Right lobe of liver (tissue), 6 donors: ENCODE data around the gene MTA1. TPM values are rescaled to one million over a fixed set of nuclear protein-coding genes. Genes with fewer than 3 reads are reported as not detected.
A peak's percentile ranks its signal among the peaks of the same experiment; 100 is the strongest.

ENCODE experiments used
- ATAC-seq, 4 donors: fragments of 200-7000 bp; cut with Tn5 transposase; one replicate each; pipeline ENCODE4 v1.9.1; 2020; ENCODE audit warnings: mild to moderate bottlenecking in 4 of 4, moderate library complexity in 4 of 4
- DNase-seq, 3 donors: peaks; one replicate each; pipeline ENCODE4 v3.0.0-alpha.2; 2020
- H3K27ac ChIP-seq, 3 donors: fragments of 200-600 bp; one replicate each; pipeline ENCODE4 v1.8.0; 2022
- H3K27me3 ChIP-seq, 2 donors: fragments of 200-600 bp; one replicate each; pipeline ENCODE4 v1.8.0; 2022
- H3K36me3 ChIP-seq, 4 donors: fragments of 200-600 bp; sonication (generic) in 1 of 4; one replicate each; pipeline versions ENCODE4 v1.5.1 to v1.8.0; 2017 to 2022; ENCODE audit warnings: control low read depth in 1 of 4
- H3K4me1 ChIP-seq, 4 donors: fragments of 200-600 bp; sonication (generic) in 1 of 4; one replicate each; pipeline versions ENCODE4 v1.5.1 to v1.8.0; 2017 to 2022; ENCODE audit warnings: control low read depth in 1 of 4
- H3K4me3 ChIP-seq, 3 donors: fragments of 200-600 bp; one replicate each; pipeline ENCODE4 v1.8.0; 2022
- H3K9me3 ChIP-seq, 4 donors: fragments of 200-600 bp; sonication (generic) in 1 of 4; one replicate each; pipeline versions ENCODE4 v1.5.1 to v1.8.0; 2017 to 2022; ENCODE audit warnings: control low read depth in 1 of 4
- POLR2A ChIP-seq: fragments of 450-650 bp; IDR thresholded peaks from one replicate; pipeline ENCODE4 v1.6.1; 2017; ENCODE audit warnings: antibody characterized with exemption, mild to moderate bottlenecking
- WGBS: methylation state at CpG from one replicate; pipeline ENCODE4 v1.1.6; 2018; ENCODE audit warnings: low coverage, low lambda C conversion rate; ENCODE audit not compliant: insufficient coverage; ENCODE audit errors: missing lambda C conversion rate; 5-methylcytosine and 5-hydroxymethylcytosine counted together
- intact Hi-C, 2 donors: fragments of 100-400 bp; cut with DNase I; formaldehyde crosslinking; loops; one replicate each; pipeline versions ENCODE4 v1.11.2 to v1.14.1; 2022
- total RNA-seq, 6 experiments: library from RNA; depleted of rRNA in 2 of 6; stranded (reverse); fragments of >200 nt in 2 of 6; fragmentation: NEBNext Ultra II Directional in 3 of 6; extraction: Animal tissue kit (Norgen Biotek cat#: 25700) in 3 of 6; gene quantifications; one replicate each; pipeline versions ENCODE4 v1.1.0 to v1.2.4, GENCODE V29; 2016 to 2023
- TF ChIP-seq, protein P1 (sequence below), 4 donors: fragments of 200-600 bp in 3 of 4; fragments of 450-650 bp in 1 of 4; IDR thresholded peaks; one replicate each; pipeline versions ENCODE4 v1.5.1 to v1.8.0; 2016 to 2022; ENCODE audit warnings: antibody characterized with exemption in 4 of 4, mild to moderate bottlenecking in 2 of 4
- donor health status: DM: no; HTN: yes; CAD: no.
- donor health status: DM: no; HTN: no; CAD: no.
- donor health status: DM: no; HTN: no; CAD: no.
- donor health status: DM: no; HTN: yes; CAD: no.
- donor health status: DM: no; HTN: yes; CAD: no.

Gene MTA1
- total RNA-seq, 6 experiments from 2014 or later = 18.6 to 45.1 (median 29.2) TPM

DNA sequence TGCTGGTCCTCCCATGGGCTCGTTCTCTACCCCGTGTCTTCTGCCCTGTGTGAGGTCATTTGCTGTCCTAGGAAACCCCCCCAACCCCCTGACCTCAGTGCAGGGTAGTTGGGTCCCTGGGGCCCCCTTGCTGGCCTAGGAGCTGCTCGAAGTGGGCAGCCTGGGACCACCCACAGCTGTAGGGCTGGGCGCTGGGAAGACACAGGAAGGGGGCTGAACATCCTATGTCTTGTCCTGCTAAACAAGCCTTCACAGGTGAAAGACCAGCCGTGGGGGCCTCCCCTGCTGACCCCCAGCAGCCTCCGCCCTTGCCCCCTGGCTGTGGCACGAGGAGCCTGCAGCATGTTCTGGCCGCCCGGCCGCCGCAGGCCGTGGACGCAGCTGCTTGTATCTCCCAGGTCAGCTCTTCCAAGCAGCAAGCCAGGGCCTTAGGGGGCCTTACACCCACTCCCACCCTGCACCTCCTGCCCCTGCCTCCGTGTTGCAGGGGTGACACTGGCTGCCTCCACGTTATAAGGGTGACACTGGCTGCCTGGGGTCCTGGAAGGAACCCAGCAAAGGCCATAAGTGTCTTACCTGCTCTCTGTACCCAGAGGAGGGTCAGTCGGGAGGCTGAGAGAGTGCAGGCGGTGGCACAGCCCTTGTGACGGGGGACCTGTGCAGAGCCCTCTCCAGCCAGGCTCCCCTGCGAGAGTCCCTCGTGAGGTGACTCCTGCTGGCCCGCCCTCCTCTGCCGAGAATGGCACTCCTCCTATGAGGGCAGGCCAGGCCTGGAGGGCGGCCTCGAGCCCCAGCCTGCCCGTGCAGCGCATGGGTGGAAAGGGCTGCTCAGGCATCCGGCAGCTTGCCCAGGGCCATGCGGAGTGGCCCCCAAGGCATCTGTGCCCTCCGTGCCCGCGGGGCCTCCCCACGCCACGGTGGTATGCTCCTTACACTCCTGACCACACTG lies 32.8 kb upstream of the MTA1 start:
- no peak overlapping the region for H3K27ac ChIP-seq
- no peaks in the 10 kb centered on the region for H3K4me1 ChIP-seq
- no peaks in the 10 kb centered on the region for H3K9me3 ChIP-seq
- H3K36me3 ChIP-seq = no peaks in the 10 kb centered on the region
- intact Hi-C loops = no loop called here
- no peak overlapping the region for H3K4me3 ChIP-seq
- H3K27me3 ChIP-seq = no peaks in the 10 kb centered on the region
- DNase-seq (peak in 2 of 3 donors; percentile 18 to 49), ATAC-seq (no peak)
- TF ChIP-seq, protein P1, sequence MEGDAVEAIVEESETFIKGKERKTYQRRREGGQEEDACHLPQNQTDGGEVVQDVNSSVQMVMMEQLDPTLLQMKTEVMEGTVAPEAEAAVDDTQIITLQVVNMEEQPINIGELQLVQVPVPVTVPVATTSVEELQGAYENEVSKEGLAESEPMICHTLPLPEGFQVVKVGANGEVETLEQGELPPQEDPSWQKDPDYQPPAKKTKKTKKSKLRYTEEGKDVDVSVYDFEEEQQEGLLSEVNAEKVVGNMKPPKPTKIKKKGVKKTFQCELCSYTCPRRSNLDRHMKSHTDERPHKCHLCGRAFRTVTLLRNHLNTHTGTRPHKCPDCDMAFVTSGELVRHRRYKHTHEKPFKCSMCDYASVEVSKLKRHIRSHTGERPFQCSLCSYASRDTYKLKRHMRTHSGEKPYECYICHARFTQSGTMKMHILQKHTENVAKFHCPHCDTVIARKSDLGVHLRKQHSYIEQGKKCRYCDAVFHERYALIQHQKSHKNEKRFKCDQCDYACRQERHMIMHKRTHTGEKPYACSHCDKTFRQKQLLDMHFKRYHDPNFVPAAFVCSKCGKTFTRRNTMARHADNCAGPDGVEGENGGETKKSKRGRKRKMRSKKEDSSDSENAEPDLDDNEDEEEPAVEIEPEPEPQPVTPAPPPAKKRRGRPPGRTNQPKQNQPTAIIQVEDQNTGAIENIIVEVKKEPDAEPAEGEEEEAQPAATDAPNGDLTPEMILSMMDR (IDR thresholded peaks at IDR 0.05) = no peak
- no peak for TF ChIP-seq POLR2A
- 89% methylated on average over 7 of the region's 33 CpGs for WGBS

DNA sequence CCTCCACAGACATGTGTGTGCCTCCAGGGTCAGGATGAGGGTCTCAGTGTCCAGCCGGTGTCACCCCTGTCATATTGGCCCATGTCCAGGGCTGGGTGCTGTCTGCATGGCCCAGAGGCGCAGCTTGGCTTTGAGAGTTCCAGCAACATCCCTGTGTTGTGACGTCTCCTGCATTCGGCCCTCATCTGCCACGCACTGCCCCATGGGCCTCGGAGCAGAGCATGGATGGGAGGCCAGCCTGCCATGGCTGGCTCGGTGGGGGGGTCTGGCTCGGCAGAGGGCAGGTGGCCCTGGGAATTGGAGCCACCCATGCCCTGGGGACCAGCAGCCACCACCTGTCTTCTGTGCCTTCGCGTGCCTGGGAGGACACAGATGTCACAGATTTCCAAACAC lies 32.1 kb upstream of the MTA1 start:
- WGBS = no CpG with 5 or more reads among the region's 10 CpGs
- no peaks in the 10 kb centered on the region for H3K9me3 ChIP-seq
- intact Hi-C loops = no loop called here
- DNase-seq (peak in 2 of 3 donors; percentile 19 to 38), ATAC-seq (no peak)
- H3K4me1 ChIP-seq = no peaks in the 10 kb centered on the region
- H3K27me3 ChIP-seq = no peaks in the 10 kb centered on the region
- TF ChIP-seq POLR2A = no peak
- TF ChIP-seq, protein P1 (IDR thresholded peaks at IDR 0.05) = no peak
- no peaks in the 10 kb centered on the region for H3K36me3 ChIP-seq
- no peak overlapping the region for H3K4me3 ChIP-seq
- no peak overlapping the region for H3K27ac ChIP-seq

DNA sequence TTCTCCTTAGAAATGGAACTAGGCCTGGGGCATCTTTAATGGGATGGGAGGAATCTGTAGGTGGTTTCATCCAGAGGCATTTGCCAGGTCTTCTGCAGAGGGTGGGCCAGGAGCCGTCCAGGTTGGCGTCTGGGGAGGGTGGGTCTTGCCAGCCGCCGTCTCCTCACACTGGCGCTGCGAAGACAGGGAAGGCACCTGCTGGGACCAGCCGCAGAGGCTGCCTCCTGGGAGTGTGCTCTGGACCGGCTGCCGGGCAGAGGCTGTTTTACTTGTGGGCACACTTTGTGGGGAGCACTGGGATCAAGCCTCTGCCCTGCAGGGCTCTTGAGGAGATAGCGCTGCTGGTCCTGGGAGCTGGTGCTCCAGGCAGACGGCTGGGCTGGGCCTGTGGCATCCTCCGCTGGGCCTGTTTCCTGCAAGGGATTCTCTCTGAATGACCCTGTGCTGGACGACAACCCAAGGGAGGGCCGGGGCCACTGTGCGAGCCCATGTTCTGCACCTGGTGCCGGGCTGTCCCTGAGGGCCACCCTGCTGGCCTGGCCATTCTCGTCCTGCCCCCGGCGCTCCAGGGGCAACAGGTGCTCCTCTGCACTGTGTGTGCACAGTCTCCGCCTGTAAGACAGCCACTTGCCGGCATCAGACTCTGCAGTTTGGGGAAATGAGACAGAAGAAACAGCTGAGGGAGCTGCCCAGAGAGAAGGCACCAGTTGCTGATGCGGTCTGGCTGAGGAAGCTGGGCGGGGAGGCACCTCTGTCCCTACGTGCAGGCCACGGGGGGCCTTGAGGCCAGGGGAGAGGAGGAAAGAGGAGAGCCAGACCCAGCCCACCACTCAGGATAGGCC lies 31.3 kb upstream of the MTA1 start:
- Histone ChIP-seq H3K36me3 (no peaks in the 10 kb centered on the region), H3K27ac (no peak overlapping the region), H3K4me3 (no peak overlapping the region), H3K9me3 (no peaks in the 10 kb centered on the region), H3K27me3 (no peaks in the 10 kb centered on the region), H3K4me1 (no peaks in the 10 kb centered on the region)
- ATAC-seq = peak; percentile 7 to 40 (median 18)
- TF ChIP-seq POLR2A = no peak
- TF ChIP-seq, protein P1 (IDR thresholded peaks at IDR 0.05) = no peak
- DNase-seq = peak in 2 of 3 donors; percentile 30 to 53
- intact Hi-C loops = no loop called here
- 67% methylated on average over 4 of the region's 25 CpGs for WGBS

DNA sequence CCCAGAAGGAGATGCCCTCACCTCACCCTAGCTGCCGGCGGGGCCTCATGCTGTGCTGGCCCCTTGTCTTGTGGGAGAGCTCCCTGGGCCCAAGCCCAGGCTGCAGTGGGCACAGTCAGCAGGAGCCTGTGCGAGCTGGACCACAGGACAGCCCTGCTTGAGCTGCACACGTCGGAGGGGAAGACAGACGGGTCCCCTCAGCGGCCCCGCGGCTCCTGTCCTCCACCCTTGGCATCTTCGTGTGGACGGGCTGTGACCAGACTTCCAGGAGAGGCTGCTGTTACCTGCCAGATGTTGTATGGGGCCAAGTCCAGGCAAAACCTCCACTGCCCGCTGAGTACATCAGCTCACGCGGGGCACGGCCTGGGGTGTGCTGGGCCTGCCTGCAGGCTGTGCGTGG lies 30.7 kb upstream of the MTA1 start:
- intact Hi-C loops = no loop called here
- no peaks in the 10 kb centered on the region for H3K36me3 ChIP-seq
- peak in 2 of 3 donors; percentile 18 to 53 for DNase-seq

More for the DNA sequence above, 30.7 kb upstream of the MTA1 start:
- Histone ChIP-seq H3K27me3 (no peaks in the 10 kb centered on the region), H3K4me3 (no peak overlapping the region), H3K9me3 (no peaks in the 10 kb centered on the region), H3K27ac (no peak overlapping the region), H3K4me1 (no peaks in the 10 kb centered on the region)
- TF ChIP-seq, protein P1 (IDR thresholded peaks at IDR 0.05) = no peak
- TF ChIP-seq POLR2A = no peak
- ATAC-seq = no peak
- WGBS = no CpG with 5 or more reads among the region's 16 CpGs
